H1 (cell line): ENCODE measurements around the gene TLCD3A. TPM values are rescaled to one million over a fixed set of nuclear protein-coding genes. Genes with fewer than 3 reads are reported as not detected.

Experiments
- CTCF ChIA-PET: fragments of 300-600 bp; sonication (Branson Sonifier 250); formaldehyde crosslinking; loops from one replicate; lab custom pipeline; 2021; ENCODE audit not compliant: partially characterized antibody; lab: Charles Lee
- POLR2A ChIA-PET: fragments of 300-600 bp; sonication (Branson Sonifier 250); formaldehyde crosslinking; loops from one replicate; lab custom pipeline; 2021; ENCODE audit warnings: inconsistent platforms; ENCODE audit not compliant: partially characterized antibody; lab: Charles Lee
- DNase-seq, 2 experiments: peaks; one replicate each; pipeline versions ENCODE4 v3.0.0 to v3.0.0-alpha.2; 2010 to 2022; ENCODE audit warnings: low spot score in 2 of 2, low read depth in 1 of 2, mixed read lengths in 1 of 2
- FAIRE-seq: peaks from 2 replicates; lab custom pipeline; 2011; peaks lifted over from hg19 to GRCh38; lab: Jason Lieb, UNC
- H2AFZ ChIP-seq: 2 replicates; pipeline ENCODE4 v1.8.1; 2012; ENCODE audit warnings: low read length, inconsistent platforms
- H2AK5ac ChIP-seq: 2 replicates; pipeline ENCODE4 v1.6.1; 2013; ENCODE audit warnings: low read depth, low read length
- H2BK120ac ChIP-seq: replicated peaks from 2 replicates; pipeline ENCODE3; 2013; ENCODE audit warnings: low read depth, low read length, inconsistent platforms
- H2BK12ac ChIP-seq: 2 replicates; pipeline ENCODE4 v1.6.1; 2013; ENCODE audit warnings: low read depth, low read length
- H2BK15ac ChIP-seq: 2 replicates; pipeline ENCODE4 v1.6.1; 2013; ENCODE audit warnings: low read length
- H2BK20ac ChIP-seq: 2 replicates; pipeline ENCODE4 v1.6.1; 2013; ENCODE audit warnings: low read length
- H2BK5ac ChIP-seq: 2 replicates; pipeline ENCODE4 v1.6.1; 2013; ENCODE audit warnings: low read depth, low read length
- H3K14ac ChIP-seq: 2 replicates; pipeline ENCODE4 v1.6.1; 2013; ENCODE audit warnings: inconsistent platforms; ENCODE audit not compliant: insufficient read length
- H3K18ac ChIP-seq: 2 replicates; pipeline ENCODE4 v1.6.1; 2013; ENCODE audit warnings: low read length; ENCODE audit errors: extremely low read depth
- H3K23ac ChIP-seq: 2 replicates; pipeline ENCODE4 v1.6.1; 2013; ENCODE audit warnings: inconsistent platforms; ENCODE audit not compliant: insufficient read length
- H3K23me2 ChIP-seq: 2 replicates; pipeline ENCODE4 v1.6.1; 2013; ENCODE audit warnings: low read depth, low read length
- H3K27ac ChIP-seq: 2 replicates; pipeline ENCODE4 v1.6.1; 2011; ENCODE audit warnings: low read depth, low read length, inconsistent platforms
- H3K27me3 ChIP-seq, 4 experiments: replicated peaks in 1 of 4; 1 replicate in 1 of 4; 2 replicates in 3 of 4; pipeline versions ENCODE4 v1.6.1 to v1.8.1; 2011 to 2013; ENCODE audit warnings: low read length in 3 of 4, mild to moderate bottlenecking in 3 of 4, inconsistent platforms in 2 of 4, mixed read lengths in 2 of 4, moderate library complexity in 1 of 4; ENCODE audit not compliant: control insufficient read depth in 3 of 4, insufficient read depth in 3 of 4; ENCODE audit errors: extremely low read depth in 1 of 4
- H3K36me3 ChIP-seq, 4 experiments: 2 replicates each; pipeline versions ENCODE4 v1.6.1 to v1.8.1; 2011 to 2013; ENCODE audit warnings: mild to moderate bottlenecking in 4 of 4, low read length in 3 of 4, moderate library complexity in 2 of 4, control low read depth in 1 of 4, inconsistent platforms in 1 of 4; ENCODE audit not compliant: insufficient read depth in 4 of 4, control insufficient read depth in 2 of 4
- H3K4ac ChIP-seq: replicated peaks from 2 replicates; pipeline ENCODE3; 2013; ENCODE audit warnings: low read length, low read depth, mixed read lengths, inconsistent platforms; ENCODE audit not compliant: insufficient read length
- H3K4me1 ChIP-seq, 4 experiments: replicated peaks in 1 of 4; 1 replicate in 1 of 4; 2 replicates in 3 of 4; pipeline versions ENCODE4 v1.6.1 to v1.8.1; 2011 to 2013; ENCODE audit warnings: low read length in 3 of 4, inconsistent platforms in 2 of 4, mixed read lengths in 1 of 4; ENCODE audit not compliant: insufficient read depth in 4 of 4, control insufficient read depth in 3 of 4
- H3K4me2 ChIP-seq, 2 experiments: 2 replicates each; pipeline versions ENCODE4 v1.6.1 to v1.8.1; 2011 to 2013; ENCODE audit warnings: low read depth in 2 of 2, low read length in 2 of 2, control low read depth in 1 of 2, inconsistent platforms in 1 of 2, mild to moderate bottlenecking in 1 of 2; ENCODE audit not compliant: insufficient read depth in 1 of 2
- H3K4me3 ChIP-seq, 4 experiments: fragments of 200-600, 300-600 bp in 1 of 4; sonication (generic), shearing (Covaris generic), sonication (Bioruptor Twin) in 1 of 4; 2 replicates each; pipeline versions ENCODE4 v1.5.1 to v1.8.1; 2011 to 2016; ENCODE audit warnings: low read length in 4 of 4, low read depth in 3 of 4, control low read depth in 2 of 4, inconsistent platforms in 2 of 4, mild to moderate bottlenecking in 2 of 4, mixed read lengths in 1 of 4, moderate library complexity in 1 of 4; ENCODE audit not compliant: insufficient read depth in 2 of 4; ENCODE audit errors: extremely low read depth in 1 of 4
- H3K56ac ChIP-seq: replicated peaks from 2 replicates; pipeline ENCODE3; 2013; ENCODE audit warnings: low read depth, mild to moderate bottlenecking, mixed read lengths, low read length, inconsistent platforms; ENCODE audit not compliant: insufficient read length
- H3K79me1 ChIP-seq: 2 replicates; pipeline ENCODE4 v1.6.1; 2013; ENCODE audit warnings: low read depth, low read length, control low read depth
- H3K79me2 ChIP-seq, 2 experiments: 2 replicates each; pipeline versions ENCODE4 v1.6.1 to v1.8.1; 2012 to 2013; ENCODE audit warnings: low read length in 2 of 2, mild to moderate bottlenecking in 2 of 2, inconsistent platforms in 1 of 2; ENCODE audit not compliant: insufficient read depth in 2 of 2, control insufficient read depth in 1 of 2
- H3K9ac ChIP-seq, 4 experiments: replicated peaks in 1 of 4; 1 replicate in 1 of 4; 2 replicates in 3 of 4; pipeline versions ENCODE4 v1.6.1 to v1.8.1; 2011 to 2013; ENCODE audit warnings: low read depth in 3 of 4, low read length in 3 of 4, control low read depth in 2 of 4, mild to moderate bottlenecking in 2 of 4, moderate library complexity in 2 of 4, inconsistent platforms in 1 of 4; ENCODE audit errors: extremely low read depth in 1 of 4
- H3K9me3 ChIP-seq, 2 experiments: 2 replicates each; pipeline versions ENCODE4 v1.6.1 to v1.8.1; 2012 to 2013; ENCODE audit warnings: mild to moderate bottlenecking in 2 of 2, moderate library complexity in 2 of 2, control low read depth in 1 of 2, inconsistent platforms in 1 of 2, low read depth in 1 of 2, low read length in 1 of 2, mixed read lengths in 1 of 2; ENCODE audit not compliant: insufficient read depth in 2 of 2
- H4K20me1 ChIP-seq, 2 experiments: replicated peaks in 1 of 2; 2 replicates each; pipeline versions ENCODE3 to v1.8.1; 2011 to 2013; ENCODE audit warnings: inconsistent platforms in 2 of 2, low read length in 2 of 2, mild to moderate bottlenecking in 1 of 2; ENCODE audit not compliant: insufficient read depth in 2 of 2, control insufficient read depth in 1 of 2
- H4K5ac ChIP-seq: 2 replicates; pipeline ENCODE4 v1.6.1; 2013; ENCODE audit warnings: low read length, low read depth, mixed read lengths, inconsistent platforms; ENCODE audit not compliant: insufficient read length
- H4K8ac ChIP-seq: 2 replicates; pipeline ENCODE4 v1.8.0; 2013; ENCODE audit warnings: mild to moderate bottlenecking, moderate library complexity, low read length, inconsistent platforms; ENCODE audit not compliant: insufficient read depth; ENCODE audit errors: extremely low read depth
- H4K91ac ChIP-seq: replicated peaks from 2 replicates; pipeline ENCODE3; 2013; ENCODE audit warnings: low read length, mixed read lengths, inconsistent platforms; ENCODE audit not compliant: insufficient read length
- BCL11A ChIP-seq, 2 experiments: IDR thresholded peaks; one replicate each; pipeline ENCODE4 v1.6.1; 2011; ENCODE audit warnings: low read depth in 2 of 2, low read length in 2 of 2, mild to moderate bottlenecking in 2 of 2
- CREB1 ChIP-seq: IDR thresholded peaks from 2 replicates; pipeline ENCODE4 v1.6.1; 2012; ENCODE audit warnings: inconsistent platforms
- EZH2 ChIP-seq: fragments of 200-600 bp; sonication (generic); IDR thresholded peaks from 2 replicates; pipeline ENCODE4 v1.7.1; 2012; ENCODE audit warnings: low read depth, mild to moderate bottlenecking, moderate library complexity, low read length, inconsistent platforms; ENCODE audit not compliant: severe bottlenecking
- FOSL1 ChIP-seq: IDR thresholded peaks from 2 replicates; pipeline ENCODE4 v1.6.1; 2011; ENCODE audit warnings: mild to moderate bottlenecking, low read depth, low read length, moderate library complexity; ENCODE audit not compliant: insufficient read depth
- JUND ChIP-seq: IDR thresholded peaks from 2 replicates; pipeline ENCODE4 v1.6.1; 2011; ENCODE audit warnings: mild to moderate bottlenecking, improper control_type of control experiment, low read length
- RNF2 ChIP-seq: fragments of 200-900, 300-1000 bp; sonication (generic); IDR thresholded peaks from 2 replicates; pipeline ENCODE4 v1.7.1; 2016; ENCODE audit warnings: borderline replicate concordance, low read depth, mild to moderate bottlenecking, antibody characterized with exemption, low read length; ENCODE audit not compliant: poor library complexity, severe bottlenecking; ENCODE audit errors: missing control alignments
- SAP30 ChIP-seq: fragments of 300-600 bp; sonication (generic); IDR thresholded peaks from 2 replicates; pipeline ENCODE4 v1.7.1; 2012; ENCODE audit warnings: low read length, moderate library complexity, mild to moderate bottlenecking, inconsistent platforms; ENCODE audit not compliant: insufficient read depth, insufficient replicate concordance
- SIRT6 ChIP-seq: IDR thresholded peaks from one replicate; pipeline ENCODE4 v1.7.1; 2012; ENCODE audit warnings: low read length, inconsistent platforms
- SIX5 ChIP-seq: IDR thresholded peaks from 2 replicates; pipeline ENCODE4 v1.6.1; 2011; ENCODE audit warnings: mild to moderate bottlenecking, low read depth, low read length
- SP1 ChIP-seq: IDR thresholded peaks from 2 replicates; pipeline ENCODE4 v1.6.1; 2011; ENCODE audit warnings: low read depth, low read length
- SUZ12 ChIP-seq: fragments of 200-600 bp; sonication (generic); IDR thresholded peaks from 2 replicates; pipeline ENCODE4 v1.6.1; 2012; ENCODE audit warnings: mild to moderate bottlenecking, inconsistent platforms, low read length, moderate library complexity, mixed read lengths
- WGBS, 2 experiments: shearing (Covaris generic) in 1 of 2; methylation state at CpG; one replicate each; pipeline versions ENCODE4 v1.1.6 to v1.1.7; 2013 to 2015; ENCODE audit warnings: low lambda C conversion rate in 2 of 2, mixed read lengths in 2 of 2, inconsistent platforms in 1 of 2, low coverage in 1 of 2, missing lambda C conversion rate in 1 of 2; ENCODE audit not compliant: insufficient replicate concordance in 2 of 2, insufficient coverage in 1 of 2, insufficient read length in 1 of 2; ENCODE audit errors: extremely low coverage in 1 of 2, missing lambda C conversion rate in 1 of 2; 5-methylcytosine and 5-hydroxymethylcytosine counted together
- polyA plus RNA-seq, 7 experiments: library from polyadenylated mRNA; depleted of rRNA in 3 of 7; stranded (reverse) in 5 of 7; unstranded in 2 of 7; fragments of >200 nt in 5 of 7; fragments of 200-250 nt in 2 of 7; gene quantifications; 1 replicate in 5 of 7; 2 replicates in 1 of 7; 4 replicates in 1 of 7; pipeline versions ENCODE4 v1.2.1 to v1.2.3, GENCODE V29; 2011 to 2013; ENCODE audit warnings: missing spikeins in 2 of 7, mixed read lengths in 2 of 7
- total RNA-seq: library from RNA; stranded (reverse); fragmentation: NEBNext Ultra II Directional; extraction: Animal tissue kit (Norgen Biotek cat#: 25700); gene quantifications from 2 replicates; pipeline ENCODE4 v1.2.1, GENCODE V29; 2021
- TF ChIP-seq, protein P1 (sequence below), 3 experiments: IDR thresholded peaks; 1 replicate in 2 of 3; 2 replicates in 1 of 3; pipeline versions ENCODE4 v1.5.1 to v1.6.1; 2011; ENCODE audit warnings: low read length in 3 of 3, mild to moderate bottlenecking in 3 of 3, inconsistent platforms in 2 of 3, low read depth in 1 of 3, moderate library complexity in 1 of 3; ENCODE audit not compliant: insufficient read depth in 1 of 3; ENCODE audit errors: control extremely low read depth in 1 of 3

Gene TLCD3A
- total and polyA plus RNA-seq, 2 of the 8 experiments (the other 6 are each of a cell fraction or from before 2014, with no cell fraction given): 26.1 to 48.8 TPM

DNA sequence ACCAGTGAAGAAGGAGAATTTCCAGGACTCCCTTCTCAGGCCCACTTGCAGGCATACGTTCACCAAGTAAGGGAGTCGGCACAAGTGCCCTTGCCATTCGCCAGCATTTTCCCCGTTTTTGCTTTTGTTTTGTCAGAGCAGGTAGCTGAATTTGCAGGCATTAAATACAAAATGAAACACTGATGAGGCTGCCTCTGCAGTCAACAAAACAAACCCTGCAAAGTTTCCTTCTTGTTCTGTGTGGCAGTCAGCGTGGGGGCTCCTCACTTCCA lies 41.9 kb downstream of the TLCD3A start:
- Histone ChIP-seq H3K79me2 (0 out of 4 replicates have a peak, but pooled peaks cover 0 to 4% of the 10 kb centered on the region in 2 experiments), H3K4me3 (no peak overlapping the region), H2AK5ac (no peak overlapping the region), H4K5ac (no peak overlapping the region), H2BK120ac (no peak overlapping the region), H3K27me3 (no peaks in the 10 kb centered on the region), H3K36me3 (peaks cover 52 to 75% (median 70%) of the 10 kb centered on the region in 4 experiments), H3K4ac (no peak overlapping the region), H3K27ac (no peak overlapping the region), H3K18ac (no peak overlapping the region), H2BK12ac (no peak overlapping the region), H4K91ac (no peak overlapping the region), H3K14ac (no peak overlapping the region), H4K20me1 (no peaks in the 10 kb centered on the region), H2AFZ (no peak overlapping the region), H3K4me1 (no peaks in the 10 kb centered on the region), H3K9me3 (no peaks in the 10 kb centered on the region), H3K4me2 (no peak overlapping the region), H3K9ac (no peak overlapping the region), H3K79me1 (no peaks in the 10 kb centered on the region), H3K56ac (no peak overlapping the region), H3K23me2 (no peaks in the 10 kb centered on the region), H4K8ac (no peak overlapping the region), H2BK5ac (no peak overlapping the region), H3K23ac (no peak overlapping the region), H2BK15ac (no peak overlapping the region), H2BK20ac (no peak overlapping the region)
- DNase-seq (no peak), FAIRE-seq (no peak)
- whole genome bisulfite sequencing, 2 experiments: 99% methylated on average over 5 of the region's 5 CpGs; no CpG with 5 or more reads in 1 of the 2 experiments
- POLR2A ChIA-PET: interaction anchor here (0.6 kb wide), 1 partner anchor 199 kb away, joined by 3 read pairs; no protein-coding TSS in a partner anchor
- CTCF ChIA-PET: interaction anchor here (0.9 to 1.8 kb wide), 2 partner anchors 23 to 207 kb away, joined by 3 read pairs; no protein-coding TSS in a partner anchor
- TF ChIP-seq EZH2 (no peak), BCL11A (IDR thresholded peaks at IDR 0.05; ENCODE audit: low read depth in 2 of 2, low read length in 2 of 2) (no peak), SIX5 (no peak), SAP30 (no peak), CREB1 (no peak), SIRT6 (no peak), SP1 (no peak), RNF2 (no peak), JUND (no peak), SUZ12 (no peak), FOSL1 (no peak)
- TF ChIP-seq, protein P1, sequence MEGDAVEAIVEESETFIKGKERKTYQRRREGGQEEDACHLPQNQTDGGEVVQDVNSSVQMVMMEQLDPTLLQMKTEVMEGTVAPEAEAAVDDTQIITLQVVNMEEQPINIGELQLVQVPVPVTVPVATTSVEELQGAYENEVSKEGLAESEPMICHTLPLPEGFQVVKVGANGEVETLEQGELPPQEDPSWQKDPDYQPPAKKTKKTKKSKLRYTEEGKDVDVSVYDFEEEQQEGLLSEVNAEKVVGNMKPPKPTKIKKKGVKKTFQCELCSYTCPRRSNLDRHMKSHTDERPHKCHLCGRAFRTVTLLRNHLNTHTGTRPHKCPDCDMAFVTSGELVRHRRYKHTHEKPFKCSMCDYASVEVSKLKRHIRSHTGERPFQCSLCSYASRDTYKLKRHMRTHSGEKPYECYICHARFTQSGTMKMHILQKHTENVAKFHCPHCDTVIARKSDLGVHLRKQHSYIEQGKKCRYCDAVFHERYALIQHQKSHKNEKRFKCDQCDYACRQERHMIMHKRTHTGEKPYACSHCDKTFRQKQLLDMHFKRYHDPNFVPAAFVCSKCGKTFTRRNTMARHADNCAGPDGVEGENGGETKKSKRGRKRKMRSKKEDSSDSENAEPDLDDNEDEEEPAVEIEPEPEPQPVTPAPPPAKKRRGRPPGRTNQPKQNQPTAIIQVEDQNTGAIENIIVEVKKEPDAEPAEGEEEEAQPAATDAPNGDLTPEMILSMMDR (IDR thresholded peaks at IDR 0.05; ENCODE audit: control extremely low read depth in 1 of 3, insufficient read depth in 1 of 3, low read depth in 1 of 3, low read length in 3 of 3): no peak
